K562 (cell line): Measurements from ENCODE around the gene NT5C. TPM values are rescaled to one million over a fixed set of nuclear protein-coding genes. Genes with fewer than 3 reads are reported as not detected.

Experiments used
- BRF2 ChIP-seq: IDR thresholded peaks from 3 replicates; pipeline ENCODE4 v1.6.1; 2011; ENCODE audit warnings: borderline replicate concordance, mild to moderate bottlenecking; ENCODE audit not compliant: insufficient read length, insufficient read depth
- CTBP1 ChIP-seq: fragments of 450-650 bp; IDR thresholded peaks from 2 replicates; pipeline ENCODE4 v1.6.1; 2016; ENCODE audit warnings: borderline replicate concordance
- CUX1 ChIP-seq: fragments of 200-800 bp; sonication (Bioruptor generic); IDR thresholded peaks from 2 replicates; pipeline ENCODE4 v1.6.1; 2016; ENCODE audit warnings: missing genetic modification characterization, missing compliant biosample characterization
- DEAF1 ChIP-seq: fragments of 450-650 bp; formaldehyde crosslinking; IDR thresholded peaks from 2 replicates; pipeline ENCODE4 v1.4.0; 2020; ENCODE audit warnings: mild to moderate bottlenecking, moderate library complexity
- DLX4 ChIP-seq: fragments of 250-450 bp; sonication (Bioruptor Pico); IDR thresholded peaks from 2 replicates; pipeline ENCODE4 v1.6.1; 2021; ENCODE audit warnings: mild to moderate bottlenecking
- KDM4B ChIP-seq, 2 experiments: fragments of 450-650 bp in 1 of 2; sonication (generic) in 1 of 2; IDR thresholded peaks; 2 replicates each; pipeline ENCODE4 v1.6.1; 2016 to 2017; ENCODE audit warnings: borderline replicate concordance in 2 of 2, antibody characterized with exemption in 1 of 2, low read depth in 1 of 2, mild to moderate bottlenecking in 1 of 2
- NEUROD1 ChIP-seq: fragments of 150-350 bp; IDR thresholded peaks from 2 replicates; pipeline ENCODE4 v1.6.1; 2014; ENCODE audit warnings: borderline replicate concordance, low read length, low read depth; ENCODE audit not compliant: partially characterized antibody
- PBX2 ChIP-seq, 2 experiments: IDR thresholded peaks in 1 of 2; conservative IDR thresholded peaks in 1 of 2; 2 replicates each; pipeline ENCODE4 v1.6.1; 2016; ENCODE audit warnings: low read depth in 2 of 2, mild to moderate bottlenecking in 1 of 2, missing compliant biosample characterization in 1 of 2, missing genetic modification characterization in 1 of 2, moderate library complexity in 1 of 2
- SIN3A ChIP-seq, 2 experiments: fragments of 150-350 bp in 1 of 2; IDR thresholded peaks; 2 replicates each; pipeline ENCODE4 v1.6.1; 2011 to 2016; ENCODE audit warnings: borderline replicate concordance in 2 of 2, low read depth in 2 of 2, low read length in 2 of 2, mild to moderate bottlenecking in 2 of 2, moderate library complexity in 2 of 2; ENCODE audit not compliant: control insufficient read depth in 1 of 2
- TCF7 ChIP-seq: sonication (generic); IDR thresholded peaks from 2 replicates; pipeline ENCODE4 v1.6.1; 2016; ENCODE audit warnings: antibody characterized with exemption, borderline replicate concordance
- ZBTB7A ChIP-seq: IDR thresholded peaks from 2 replicates; pipeline ENCODE4 v1.6.1; 2011; ENCODE audit warnings: low read depth, mild to moderate bottlenecking, low read length, moderate library complexity, borderline replicate concordance; ENCODE audit not compliant: control insufficient read depth
- ZSCAN29 ChIP-seq: fragments of 450-650 bp; IDR thresholded peaks from 2 replicates; pipeline ENCODE4 v1.6.1; 2017
- polyA plus RNA-seq, 8 experiments: library from polyadenylated mRNA; depleted of rRNA in 4 of 8; stranded (reverse) in 5 of 8; unstranded in 3 of 8; fragments of >200 nt; fragmentation: Nextera tagmentation in 2 of 8; fragmentation: Illumina TruSeq in 1 of 8; extraction: Ambion mirVana in 2 of 8; extraction: Trizol in 1 of 8; gene quantifications; 2 replicates each; pipeline versions ENCODE4 v1.2.1 to v1.2.3, GENCODE V29; 2011 to 2014; ENCODE audit warnings: inconsistent platforms in 1 of 8, missing spikeins in 1 of 8
- total RNA-seq, 7 experiments: library from RNA; depleted of rRNA in 6 of 7; stranded (reverse); fragments of >200 nt in 6 of 7; fragmentation: Illumina TruSeq in 2 of 7; extraction: Trizol in 2 of 7; gene quantifications; 2 replicates each; pipeline versions ENCODE4 v1.2.1 to v1.2.3, GENCODE V29; 2011 to 2021; ENCODE audit warnings: low replicate concordance in 1 of 7

NT5C gene
- total and polyA plus RNA-seq, 9 of the 15 experiments (the other 6 are each of a cell fraction or from before 2014, with no cell fraction given) = 2.9 to 205 (median 45.0) TPM

DNA sequence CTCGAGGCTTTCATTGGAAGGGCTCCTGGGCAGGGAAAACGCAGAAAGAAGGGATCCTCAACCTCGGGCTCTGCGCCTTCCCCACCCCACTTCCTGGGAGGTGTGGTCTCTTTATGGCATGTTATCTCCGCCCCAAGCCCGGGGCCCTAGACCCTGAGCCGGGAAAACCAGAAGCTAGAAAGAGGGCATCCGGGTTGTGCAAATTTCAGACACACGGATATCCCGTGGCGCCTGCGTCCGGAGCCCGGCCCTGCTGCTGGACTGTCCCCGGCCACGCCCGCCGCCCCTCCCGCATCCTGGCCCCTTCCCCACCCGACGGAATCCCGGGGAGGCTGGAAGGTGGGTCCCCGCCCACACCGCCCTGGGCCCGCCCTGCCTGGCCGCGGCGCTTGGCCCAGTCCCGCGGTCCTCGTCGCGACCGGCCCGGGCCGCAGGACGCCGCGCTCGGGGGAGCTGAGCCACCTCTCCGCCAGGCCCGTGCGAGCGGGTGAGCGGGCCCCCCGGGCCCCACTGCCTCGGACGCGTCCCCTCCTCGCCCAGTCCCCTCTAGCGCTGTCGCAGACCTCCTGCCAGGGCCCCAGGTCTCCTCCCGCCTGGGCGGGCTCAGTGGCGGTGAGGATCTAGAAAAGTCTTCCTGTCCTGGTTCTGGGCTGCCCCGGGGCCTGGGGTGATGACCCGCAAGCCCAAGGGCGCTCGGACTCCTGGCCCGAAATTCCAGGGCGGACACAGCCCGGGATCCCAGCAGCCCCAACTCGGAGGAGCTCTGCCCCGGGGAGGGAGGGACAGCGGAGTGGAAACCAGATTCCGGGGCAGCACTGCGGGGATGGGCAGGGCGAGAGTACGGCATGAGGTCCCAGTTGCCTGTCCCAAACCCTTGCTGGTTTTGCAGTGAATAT lies 43.7 kb downstream of the NT5C start, which contains the start of gene SLC16A5 (continued):
- TF ChIP-seq CUX1 (CRISPR knock-in tag) (no peak), SIN3A (IDR thresholded peaks at IDR 0.05; ENCODE audit: borderline replicate concordance in 2 of 2, control insufficient read depth in 1 of 2, low read depth in 2 of 2, low read length in 2 of 2) (peak in 1 of 2 experiments; percentile 15; a peak in 1 of 4 replicates), ZBTB7A (peak; percentile 86), PBX2 (CRISPR knock-in tag; IDR thresholded peaks at IDR 0.05; ENCODE audit: low read depth) (no peak), PBX2 (tag; conservative IDR thresholded peaks at IDR 0.05; ENCODE audit: low read depth) (no peak), DEAF1 (CRISPR knock-in tag) (no peak), BRF2 (no peak), DLX4 (no peak), NEUROD1 (no peak), ZSCAN29 (no peak), CTBP1 (peak; percentile 35; the same call in 1 of the 2 replicates), KDM4B (IDR thresholded peaks at IDR 0.05; ENCODE audit: borderline replicate concordance in 2 of 2, low read depth in 1 of 2) (0 out of 4 replicates have a peak, but pooled peaks of 1 of the 2 experiments have one; percentile 4), TCF7 (no peak)
